Natural killer cell (primary cell): ENCODE measurements around the gene ACRBP. TPM values are rescaled to one million over a fixed set of nuclear protein-coding genes. Genes with fewer than 3 reads are reported as not detected.
A peak's percentile ranks its signal among the peaks of the same experiment; 100 is the strongest.

Source experiments
- ATAC-seq, 3 donors: fragments of 150-1000 bp in 2 of 3; fragments of 200-7000 bp in 1 of 3; cut with Tn5 transposase; 1 replicate in 1 of 3; 2 replicates in 2 of 3; pipeline ENCODE4 v1.10.0; 2021; ENCODE audit warnings: mild to moderate bottlenecking in 2 of 3, moderate library complexity in 2 of 3
- DNase-seq, 2 donors: peaks; one replicate each; pipeline versions ENCODE4 v3.0.0 to v3.0.0-alpha.2; 2013 to 2021; ENCODE audit warnings: mixed read lengths in 1 of 2
- H3K27ac ChIP-seq: one replicate; pipeline ENCODE4 v1.5.1; 2013; ENCODE audit warnings: mild to moderate bottlenecking, low read length
- H3K27me3 ChIP-seq: one replicate; pipeline ENCODE4 v1.6.1; 2013; ENCODE audit warnings: low read length; ENCODE audit not compliant: control insufficient read depth, insufficient read depth
- H3K36me3 ChIP-seq: one replicate; pipeline ENCODE4 v1.6.1; 2013; ENCODE audit warnings: low read length; ENCODE audit not compliant: control insufficient read depth, insufficient read depth
- H3K4me1 ChIP-seq: one replicate; pipeline ENCODE4 v1.6.1; 2013; ENCODE audit warnings: low read length; ENCODE audit not compliant: control insufficient read depth, insufficient read depth
- H3K4me3 ChIP-seq: one replicate; pipeline ENCODE4 v1.5.1; 2013; ENCODE audit warnings: low read length
- H3K9me3 ChIP-seq: one replicate; pipeline ENCODE4 v1.6.1; 2013; ENCODE audit warnings: low read length; ENCODE audit not compliant: control insufficient read depth, insufficient read depth
- H3K27ac Mint-ChIP-seq, 2 donors: one replicate each; pipeline ENCODE4 v1.8.0; 2022; ENCODE audit warnings: mild to moderate bottlenecking in 2 of 2, mixed read lengths in 2 of 2, moderate library complexity in 1 of 2
- H3K27me3 Mint-ChIP-seq, 2 donors: one replicate each; pipeline ENCODE4 v1.8.0; 2022; ENCODE audit warnings: low read depth in 2 of 2, mixed read lengths in 2 of 2
- H3K36me3 Mint-ChIP-seq: one replicate; pipeline ENCODE4 v1.8.0; 2022; ENCODE audit warnings: mixed read lengths
- H3K4me1 Mint-ChIP-seq, 2 donors: one replicate each; pipeline ENCODE4 v1.8.0; 2022; ENCODE audit warnings: mixed read lengths in 2 of 2
- H3K4me3 Mint-ChIP-seq: one replicate; pipeline ENCODE4 v1.8.0; 2022; ENCODE audit warnings: mild to moderate bottlenecking, moderate library complexity, mixed read lengths
- H3K9me3 Mint-ChIP-seq, 2 donors: one replicate each; pipeline ENCODE4 v1.8.0; 2022; ENCODE audit warnings: mixed read lengths in 2 of 2
- CTCF ChIP-seq: fragments of 200-600 bp; IDR thresholded peaks from one replicate; pipeline ENCODE4 v1.8.0; 2022; ENCODE audit warnings: antibody characterized with exemption
- WGBS: methylation state at CpG from one replicate; pipeline ENCODE4 v1.1.7; 2013; ENCODE audit warnings: missing lambda C conversion rate; ENCODE audit not compliant: insufficient coverage; 5-methylcytosine and 5-hydroxymethylcytosine counted together
- intact Hi-C: fragments of 100-400 bp; cut with micrococcal nuclease; formaldehyde crosslinking; loops from one replicate; pipeline ENCODE4 v1.14.2; 2022
- total RNA-seq, 4 donors: library from RNA; stranded (reverse); fragments of 120-200 nt in 1 of 4; gene quantifications; one replicate each; pipeline versions ENCODE4 v1.2.3 to v1.2.4, GENCODE V29; 2013 to 2022

Gene ACRBP
- total RNA-seq, 3 donors from 2014 or later (not counting 1 experiment from before 2014, with no cell fraction given) = 2.1 to 12.2 (median 4.7) TPM

DNA sequence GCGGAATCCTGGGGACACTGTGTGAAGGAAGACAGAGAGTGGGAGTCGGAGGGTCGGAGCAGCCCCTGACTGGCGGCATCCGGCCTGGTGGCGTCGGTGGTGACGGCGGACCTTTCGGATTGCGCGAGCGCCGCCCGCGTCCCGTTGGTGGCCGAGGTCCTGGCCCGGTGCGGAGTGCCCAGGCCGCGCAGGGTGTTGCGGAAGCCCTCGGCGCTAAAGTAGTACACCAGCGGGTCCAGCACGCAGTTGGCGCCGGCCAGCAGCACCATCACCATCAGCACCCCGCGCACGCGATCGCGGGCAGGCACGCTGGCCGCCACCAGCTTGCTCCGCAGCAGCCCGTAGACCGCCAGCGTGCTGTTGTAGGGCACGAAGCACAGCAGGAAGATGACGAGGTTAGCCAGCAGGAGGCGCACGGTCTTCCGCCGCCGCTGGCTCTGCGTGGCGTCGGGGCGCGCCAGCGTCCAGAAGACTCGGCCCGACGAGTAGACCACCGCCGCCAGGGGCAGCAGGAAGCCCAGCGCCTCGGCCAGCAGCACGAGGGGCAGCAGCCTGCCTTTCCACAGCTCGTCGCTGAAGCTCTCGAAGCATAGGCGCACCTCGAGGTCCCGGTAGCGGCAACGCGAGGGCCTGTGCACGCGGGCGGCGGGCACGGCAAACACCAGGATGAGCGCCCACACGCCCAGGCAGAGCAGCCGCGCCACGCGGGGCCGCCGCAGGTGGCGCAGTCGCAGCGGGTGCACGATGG lies 26.9 kb downstream of the ACRBP start:
- WGBS = 59% methylated on average over 88 of the region's 88 CpGs
- Mint-ChIP-seq H3K4me1 (peaks cover 6 to 31% of the 10 kb centered on the region in 2 donors), H3K27ac (peak overlapping the region; percentile 47 to 48), H3K27me3 (no peaks in the 10 kb centered on the region), H3K36me3 (peaks cover 7% of the 10 kb centered on the region), H3K4me3 (peak overlapping the region; percentile 47), H3K9me3 (no peaks in the 10 kb centered on the region)
- H3K27ac ChIP-seq = no peak overlapping the region
- H3K27me3 ChIP-seq = no peaks in the 10 kb centered on the region
- H3K4me1 ChIP-seq = peaks cover 11% of the 10 kb centered on the region
- intact Hi-C loops = no loop called here
- H3K36me3 ChIP-seq = peaks cover 18% of the 10 kb centered on the region
- TF ChIP-seq CTCF = peak; percentile 66
- H3K4me3 ChIP-seq = no peak overlapping the region
- DNase-seq (peak in 1 of 2 donors; percentile 81), ATAC-seq (peak; percentile 73 to 78 (median 74))
- H3K9me3 ChIP-seq = no peaks in the 10 kb centered on the region

DNA sequence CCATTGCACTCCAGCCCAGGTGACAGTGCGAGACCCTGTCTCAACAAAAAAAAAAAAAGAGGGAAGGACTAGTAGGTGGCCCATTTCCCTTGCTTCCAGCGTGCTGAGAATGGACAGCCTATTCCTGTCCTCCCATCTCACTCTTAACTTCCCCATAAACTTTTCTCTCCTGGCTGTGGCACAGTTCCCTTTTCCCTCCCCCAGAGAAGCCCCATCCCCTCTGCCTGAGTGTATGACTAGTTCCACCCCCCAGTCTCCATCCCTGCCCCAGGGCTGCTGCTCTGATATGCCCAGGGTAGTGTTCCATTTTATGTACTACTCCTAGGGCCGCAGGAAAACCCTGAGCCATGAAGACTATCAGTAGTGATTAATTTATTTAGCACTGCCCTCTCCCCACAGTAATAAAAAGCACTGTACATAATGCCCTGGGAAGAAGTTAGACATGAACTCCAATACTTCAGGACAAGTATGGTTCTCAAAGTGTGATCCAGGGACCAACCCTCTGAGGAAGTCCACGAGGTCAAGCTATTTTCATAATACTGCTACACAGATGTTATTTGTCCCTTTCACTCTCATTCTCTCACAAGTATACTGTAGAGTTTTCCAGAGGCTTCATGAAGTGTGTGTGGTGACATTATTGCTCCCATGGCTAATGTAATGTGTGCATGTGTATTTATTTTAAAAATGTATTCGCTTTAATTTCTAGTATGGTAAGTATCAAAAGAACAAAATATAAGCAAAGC lies 28.6 kb downstream of the ACRBP start:
- WGBS = 76% methylated on average over 5 of the region's 5 CpGs
- Mint-ChIP-seq H3K36me3 (peaks cover 7% of the 10 kb centered on the region), H3K4me1 (peaks cover 15 to 41% of the 10 kb centered on the region in 2 donors), H3K27ac (peak overlapping the region; percentile 27 to 45), H3K4me3 (no peak overlapping the region), H3K27me3 (no peaks in the 10 kb centered on the region), H3K9me3 (no peaks in the 10 kb centered on the region)
- intact Hi-C loops = no loop called here
- H3K27ac ChIP-seq = no peak overlapping the region
- DNase-seq = no peak
- H3K4me1 ChIP-seq = peaks cover 20% of the 10 kb centered on the region
- no peak for ATAC-seq
- H3K36me3 ChIP-seq = peaks cover 15% of the 10 kb centered on the region
- no peaks in the 10 kb centered on the region for H3K9me3 ChIP-seq
- no peak for TF ChIP-seq CTCF
- no peaks in the 10 kb centered on the region for H3K27me3 ChIP-seq
- H3K4me3 ChIP-seq = no peak overlapping the region

- Mint-ChIP-seq H3K36me3 (peaks cover 7% of the 10 kb centered on the region), H3K4me1 (peaks cover 26 to 64% of the 10 kb centered on the region in 2 donors), H3K27ac (peak overlapping the region; percentile 90 to 94), H3K27me3 (no peaks in the 10 kb centered on the region), H3K4me3 (no peak overlapping the region), H3K9me3 (no peaks in the 10 kb centered on the region)
- peaks cover 39% of the 10 kb centered on the region for H3K4me1 ChIP-seq
- TF ChIP-seq CTCF = no peak
- intact Hi-C loops = no loop called here
- peaks cover 15% of the 10 kb centered on the region for H3K36me3 ChIP-seq
- H3K27ac ChIP-seq = peak overlapping the region; percentile 5
- no peak for DNase-seq
- H3K27me3 ChIP-seq = no peaks in the 10 kb centered on the region
- WGBS = 62% methylated on average over 2 of the region's 3 CpGs
- ATAC-seq = no peak
- H3K9me3 ChIP-seq = no peaks in the 10 kb centered on the region
- H3K4me3 ChIP-seq = no peak overlapping the region
These were observed 31.4 kb downstream of the ACRBP start for GRCh38 chr12:6615802-6616201.
